Prostate gland (tissue), 2 donors: ENCODE results near the gene NUMA1. TPM values are rescaled to one million over a fixed set of nuclear protein-coding genes. Genes with fewer than 3 reads are reported as not detected.

Source experiments
- DNase-seq: peaks from one replicate; pipeline ENCODE4 v3.0.0-alpha.2; 2019; ENCODE audit warnings: low spot score
- H3K27ac ChIP-seq, 2 donors: fragments of 200-600 bp; sonication (generic); 2 replicates each; pipeline ENCODE4 v1.5.1; 2017 to 2019
- H3K27me3 ChIP-seq: fragments of 200-600 bp; sonication (generic); replicated peaks from 2 replicates; pipeline ENCODE4 v1.5.1; 2019; ENCODE audit not compliant: insufficient read depth
- H3K36me3 ChIP-seq, 2 donors: fragments of 200-600 bp; sonication (generic); 1 replicate in 1 of 2; 2 replicates in 1 of 2; pipeline versions ENCODE4 v1.5.1 to v1.8.1; 2017 to 2019
- H3K4me1 ChIP-seq: fragments of 200-600 bp; sonication (generic); replicated peaks from 2 replicates; pipeline ENCODE4 v1.5.1; 2019
- H3K4me3 ChIP-seq, 2 donors: fragments of 200-600 bp; sonication (generic); 2 replicates each; pipeline ENCODE4 v1.5.1; 2017 to 2019
- H3K9me3 ChIP-seq: fragments of 200-600 bp; sonication (generic); 2 replicates; pipeline ENCODE4 v1.5.1; 2017
- POLR2A ChIP-seq: fragments of 450-650 bp; IDR thresholded peaks from one replicate; pipeline ENCODE4 v1.6.1; 2016; ENCODE audit warnings: antibody characterized with exemption, mild to moderate bottlenecking
- POLR2AphosphoS5 ChIP-seq: sonication (generic); formaldehyde crosslinking; IDR thresholded peaks from one replicate; pipeline ENCODE4 v1.6.1; 2017; ENCODE audit warnings: antibody characterized with exemption
- WGBS: methylation state at CpG from one replicate; pipeline ENCODE4 v1.1.5; 2018; 5-methylcytosine and 5-hydroxymethylcytosine counted together
- intact Hi-C: fragments of 100-400 bp; cut with DNase I; formaldehyde crosslinking; loops from one replicate; pipeline ENCODE4 v1.14.2; 2022
- total RNA-seq, 2 donors: library from RNA; depleted of rRNA; stranded (reverse); fragments of >200 nt; gene quantifications; one replicate each; pipeline ENCODE4 v1.1.0, GENCODE V29; 2016
- TF ChIP-seq, protein P1 (sequence below), 4 experiments: fragments of 200-600 bp in 2 of 4; fragments of 450-650 bp in 2 of 4; sonication (generic) in 2 of 4; IDR thresholded peaks; 1 replicate in 3 of 4; 2 replicates in 1 of 4; pipeline ENCODE4 v1.5.1; 2016 to 2019; ENCODE audit warnings: antibody characterized with exemption in 4 of 4, mild to moderate bottlenecking in 2 of 4, moderate library complexity in 2 of 4

Gene NUMA1, protein sequence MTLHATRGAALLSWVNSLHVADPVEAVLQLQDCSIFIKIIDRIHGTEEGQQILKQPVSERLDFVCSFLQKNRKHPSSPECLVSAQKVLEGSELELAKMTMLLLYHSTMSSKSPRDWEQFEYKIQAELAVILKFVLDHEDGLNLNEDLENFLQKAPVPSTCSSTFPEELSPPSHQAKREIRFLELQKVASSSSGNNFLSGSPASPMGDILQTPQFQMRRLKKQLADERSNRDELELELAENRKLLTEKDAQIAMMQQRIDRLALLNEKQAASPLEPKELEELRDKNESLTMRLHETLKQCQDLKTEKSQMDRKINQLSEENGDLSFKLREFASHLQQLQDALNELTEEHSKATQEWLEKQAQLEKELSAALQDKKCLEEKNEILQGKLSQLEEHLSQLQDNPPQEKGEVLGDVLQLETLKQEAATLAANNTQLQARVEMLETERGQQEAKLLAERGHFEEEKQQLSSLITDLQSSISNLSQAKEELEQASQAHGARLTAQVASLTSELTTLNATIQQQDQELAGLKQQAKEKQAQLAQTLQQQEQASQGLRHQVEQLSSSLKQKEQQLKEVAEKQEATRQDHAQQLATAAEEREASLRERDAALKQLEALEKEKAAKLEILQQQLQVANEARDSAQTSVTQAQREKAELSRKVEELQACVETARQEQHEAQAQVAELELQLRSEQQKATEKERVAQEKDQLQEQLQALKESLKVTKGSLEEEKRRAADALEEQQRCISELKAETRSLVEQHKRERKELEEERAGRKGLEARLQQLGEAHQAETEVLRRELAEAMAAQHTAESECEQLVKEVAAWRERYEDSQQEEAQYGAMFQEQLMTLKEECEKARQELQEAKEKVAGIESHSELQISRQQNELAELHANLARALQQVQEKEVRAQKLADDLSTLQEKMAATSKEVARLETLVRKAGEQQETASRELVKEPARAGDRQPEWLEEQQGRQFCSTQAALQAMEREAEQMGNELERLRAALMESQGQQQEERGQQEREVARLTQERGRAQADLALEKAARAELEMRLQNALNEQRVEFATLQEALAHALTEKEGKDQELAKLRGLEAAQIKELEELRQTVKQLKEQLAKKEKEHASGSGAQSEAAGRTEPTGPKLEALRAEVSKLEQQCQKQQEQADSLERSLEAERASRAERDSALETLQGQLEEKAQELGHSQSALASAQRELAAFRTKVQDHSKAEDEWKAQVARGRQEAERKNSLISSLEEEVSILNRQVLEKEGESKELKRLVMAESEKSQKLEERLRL (N-terminal part only)
- total RNA-seq, result 100 to 1,000 TPM; 623 to 712 TPM

DNA sequence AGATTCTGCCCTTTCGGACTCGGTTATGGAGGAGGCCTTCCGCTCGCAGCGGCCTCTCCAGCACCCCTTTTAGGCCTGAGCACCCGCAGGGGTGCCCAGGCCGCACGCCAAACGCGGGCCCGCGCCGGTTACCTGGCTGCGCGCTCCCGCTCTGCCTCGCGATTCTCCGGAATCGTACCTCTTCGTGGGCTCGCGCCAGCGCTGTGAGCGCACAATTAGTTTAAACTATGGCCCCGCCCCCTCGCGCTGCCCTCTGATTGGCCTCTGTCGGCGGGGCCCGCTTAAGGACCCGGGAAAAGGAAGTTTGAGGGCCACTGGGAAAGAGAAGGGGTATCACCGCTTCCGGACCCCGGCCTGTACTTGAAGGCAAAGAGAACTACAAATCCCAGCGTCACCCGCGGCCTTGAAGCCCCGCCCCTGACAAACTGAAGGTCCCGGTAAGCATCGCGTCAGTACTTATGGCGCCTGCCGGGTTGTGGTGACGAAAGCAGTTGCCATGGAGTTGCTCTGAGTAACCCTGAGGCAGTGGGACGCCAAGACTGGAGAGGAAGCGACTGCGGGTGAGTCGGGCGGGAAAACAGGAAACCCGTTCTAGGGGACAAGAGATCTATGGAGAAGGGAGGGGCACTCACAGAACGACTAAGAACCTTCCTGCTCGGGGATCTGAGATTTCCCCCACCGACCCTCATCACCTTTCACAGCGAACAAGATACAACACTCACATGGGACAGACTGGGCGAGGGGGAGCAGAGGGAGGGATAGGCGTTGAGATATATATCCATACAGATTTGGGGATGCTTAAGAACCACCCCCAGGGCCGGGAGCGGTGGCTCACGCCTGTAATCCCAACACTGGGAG lies at the start of gene NUMA1, which contains the start of gene LRRC51:
NUMA1 (minus strand) TSS at position 217 of the 858 bp plus-strand sequence. CDS start 44,599 bp downstream, outside the sequence.
LRRC51 (plus strand) TSS at position 525 of the 858 bp plus-strand sequence. CDS start 8,234 bp downstream, outside the sequence.
- peak; percentile 98 for TF ChIP-seq POLR2AphosphoS5
- peak; percentile 80 for TF ChIP-seq POLR2A
- TF ChIP-seq, protein P1, sequence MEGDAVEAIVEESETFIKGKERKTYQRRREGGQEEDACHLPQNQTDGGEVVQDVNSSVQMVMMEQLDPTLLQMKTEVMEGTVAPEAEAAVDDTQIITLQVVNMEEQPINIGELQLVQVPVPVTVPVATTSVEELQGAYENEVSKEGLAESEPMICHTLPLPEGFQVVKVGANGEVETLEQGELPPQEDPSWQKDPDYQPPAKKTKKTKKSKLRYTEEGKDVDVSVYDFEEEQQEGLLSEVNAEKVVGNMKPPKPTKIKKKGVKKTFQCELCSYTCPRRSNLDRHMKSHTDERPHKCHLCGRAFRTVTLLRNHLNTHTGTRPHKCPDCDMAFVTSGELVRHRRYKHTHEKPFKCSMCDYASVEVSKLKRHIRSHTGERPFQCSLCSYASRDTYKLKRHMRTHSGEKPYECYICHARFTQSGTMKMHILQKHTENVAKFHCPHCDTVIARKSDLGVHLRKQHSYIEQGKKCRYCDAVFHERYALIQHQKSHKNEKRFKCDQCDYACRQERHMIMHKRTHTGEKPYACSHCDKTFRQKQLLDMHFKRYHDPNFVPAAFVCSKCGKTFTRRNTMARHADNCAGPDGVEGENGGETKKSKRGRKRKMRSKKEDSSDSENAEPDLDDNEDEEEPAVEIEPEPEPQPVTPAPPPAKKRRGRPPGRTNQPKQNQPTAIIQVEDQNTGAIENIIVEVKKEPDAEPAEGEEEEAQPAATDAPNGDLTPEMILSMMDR (IDR thresholded peaks at IDR 0.05), result no peak
- intact Hi-C loops, result loop anchor here (2.0 kb wide), 1 partner anchor 40 kb away; no protein-coding TSS in a partner anchor
- Histone ChIP-seq H3K36me3 (no peaks in the 10 kb centered on the region), H3K27me3 (no peaks in the 10 kb centered on the region), H3K4me3 (peak within 1 kb of the TSS; percentile 59 to 70), H3K27ac (peak within 1 kb of the TSS; percentile 95 to 97), H3K9me3 (no peaks in the 10 kb centered on the region), H3K4me1 (peaks cover 21% of the 10 kb centered on the region)
- 1% methylated on average over 51 of the region's 60 CpGs for WGBS
- peak; percentile 100 for DNase-seq

DNA sequence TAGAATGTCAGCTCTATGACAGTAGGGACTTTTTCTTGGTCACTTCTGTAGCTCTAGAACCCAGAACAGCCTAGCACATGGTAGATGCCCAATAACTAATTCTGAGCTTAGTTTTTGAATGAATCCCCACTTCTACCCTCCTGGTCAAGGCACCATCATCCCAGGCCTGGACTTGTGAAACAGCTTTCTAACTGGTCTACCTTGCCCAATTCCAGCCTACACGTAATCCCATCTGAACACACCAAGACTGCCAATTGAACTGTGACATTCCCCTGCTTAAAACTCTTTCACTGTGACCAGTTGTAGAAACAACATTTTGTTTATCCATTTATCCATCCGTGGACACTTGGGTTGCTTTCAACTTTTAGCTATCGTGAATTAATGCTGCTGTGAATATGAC lies 49.0 kb upstream of the NUMA1 start:
- no peak for DNase-seq
- H3K36me3 ChIP-seq, result no peaks in the 10 kb centered on the region
- no peaks in the 10 kb centered on the region for H3K4me1 ChIP-seq
- H3K27me3 ChIP-seq, result no peaks in the 10 kb centered on the region
- no peak overlapping the region for H3K4me3 ChIP-seq
- TF ChIP-seq POLR2AphosphoS5 (no peak), POLR2A (no peak)
- TF ChIP-seq, protein P1 (IDR thresholded peaks at IDR 0.05), result no peak
- intact Hi-C loops, result no loop called here
- no peak overlapping the region for H3K27ac ChIP-seq
- WGBS, result 61% methylated on average over 3 of the region's 3 CpGs
- H3K9me3 ChIP-seq, result no peaks in the 10 kb centered on the region

DNA sequence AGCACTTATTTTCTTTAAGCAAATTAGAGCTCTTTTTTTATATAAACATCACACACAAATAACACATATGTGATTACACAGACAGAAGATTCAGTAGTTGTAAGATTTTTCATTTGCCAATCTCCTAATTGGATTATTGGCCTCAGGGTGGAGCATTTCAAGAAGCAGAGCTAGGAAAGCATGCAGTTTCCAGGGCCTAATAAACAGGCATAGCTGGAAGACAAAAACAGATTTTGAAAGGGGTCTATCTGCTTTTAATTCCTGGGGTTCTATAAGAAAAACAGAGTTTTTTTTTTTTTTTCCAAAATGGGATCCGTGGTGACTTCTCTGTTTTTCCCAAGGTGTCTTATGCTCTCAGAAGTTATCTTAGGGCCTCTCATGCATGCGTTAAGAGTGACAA lies 47.6 kb upstream of the NUMA1 start:
- DNase-seq, result no peak
- no peaks in the 10 kb centered on the region for H3K4me1 ChIP-seq
- H3K36me3 ChIP-seq, result no peaks in the 10 kb centered on the region
- TF ChIP-seq, protein P1 (IDR thresholded peaks at IDR 0.05), result no peak
- TF ChIP-seq POLR2A (no peak), POLR2AphosphoS5 (no peak)
- no peaks in the 10 kb centered on the region for H3K27me3 ChIP-seq
- no peaks in the 10 kb centered on the region for H3K9me3 ChIP-seq
- no peak overlapping the region for H3K27ac ChIP-seq
- 65% methylated on average over 2 of the region's 2 CpGs for WGBS
- H3K4me3 ChIP-seq, result no peak overlapping the region
- intact Hi-C loops, result no loop called here

DNA sequence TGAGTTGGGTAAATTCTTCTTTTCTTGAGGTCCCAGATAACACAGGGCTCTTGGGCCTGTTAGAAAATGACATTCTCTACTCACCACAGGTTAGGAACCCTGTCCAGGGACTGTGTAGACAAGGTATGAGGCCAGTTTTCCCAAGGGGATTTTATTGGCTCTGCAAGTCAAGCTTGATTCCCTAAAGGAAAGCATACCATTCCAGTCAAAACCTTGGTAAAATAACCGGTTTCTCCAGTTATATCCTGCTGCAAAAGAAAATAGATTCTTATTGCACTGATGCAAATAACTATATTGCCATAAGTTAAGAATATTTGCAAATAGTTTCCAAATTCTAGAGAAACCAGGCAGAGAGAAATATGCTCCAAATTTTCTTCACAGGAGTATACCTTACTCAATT lies 45.6 kb upstream of the NUMA1 start:
- no peaks in the 10 kb centered on the region for H3K27me3 ChIP-seq
- H3K4me3 ChIP-seq, result no peak overlapping the region
- WGBS, result 36% methylated on average over 1 of the region's 1 CpG
- H3K4me1 ChIP-seq, result no peaks in the 10 kb centered on the region
- H3K9me3 ChIP-seq, result no peaks in the 10 kb centered on the region
- intact Hi-C loops, result no loop called here
- TF ChIP-seq, protein P1 (IDR thresholded peaks at IDR 0.05), result no peak
- TF ChIP-seq POLR2A (no peak), POLR2AphosphoS5 (no peak)
- no peak for DNase-seq
- no peak overlapping the region for H3K27ac ChIP-seq
- no peaks in the 10 kb centered on the region for H3K36me3 ChIP-seq
